Transverse colon (tissue), 4 donors: ENCODE data around the gene MROH2A. TPM values are rescaled to one million over a fixed set of nuclear protein-coding genes. Genes with fewer than 3 reads are reported as not detected.

Source experiments
- DNase-seq: peaks from one replicate; pipeline ENCODE4 v3.0.0-alpha.2; 2019
- H3K27ac ChIP-seq, 4 donors: fragments of 200-600 bp; sonication (generic); 2 replicates each; pipeline ENCODE4 v1.5.1; 2016 to 2018; ENCODE audit warnings: inconsistent platforms in 4 of 4
- H3K27me3 ChIP-seq: fragments of 200-600 bp; sonication (generic); 2 replicates; pipeline ENCODE4 v1.5.1; 2017; ENCODE audit warnings: inconsistent platforms
- H3K36me3 ChIP-seq, 4 donors: fragments of 200-600 bp; sonication (generic); 2 replicates each; pipeline ENCODE4 v1.5.1; 2017 to 2019; ENCODE audit warnings: inconsistent platforms in 4 of 4
- H3K4me1 ChIP-seq, 4 donors: fragments of 200-600 bp; sonication (generic); 2 replicates each; pipeline ENCODE4 v1.5.1; 2017 to 2020; ENCODE audit warnings: inconsistent platforms in 4 of 4
- H3K4me3 ChIP-seq, 4 donors: fragments of 200-600 bp; sonication (generic); 1 replicate in 1 of 4; 2 replicates in 3 of 4; pipeline versions ENCODE4 v1.5.1 to v1.6.1; 2017 to 2019; ENCODE audit warnings: inconsistent platforms in 4 of 4
- H3K9me3 ChIP-seq, 2 donors: fragments of 200-600 bp; sonication (generic); 2 replicates each; pipeline ENCODE4 v1.5.1; 2017 to 2019; ENCODE audit warnings: inconsistent platforms in 2 of 2
- CTCF ChIP-seq, 5 experiments: fragments of 200-600 bp in 3 of 5; fragments of 450-650 bp in 2 of 5; sonication (generic) in 3 of 5; IDR thresholded peaks; 1 replicate in 2 of 5; 2 replicates in 3 of 5; pipeline ENCODE4 v1.5.1; 2016 to 2017; ENCODE audit warnings: antibody characterized with exemption in 5 of 5, inconsistent platforms in 3 of 5, mild to moderate bottlenecking in 2 of 5, moderate library complexity in 1 of 5
- EP300 ChIP-seq: sonication (generic); formaldehyde crosslinking; IDR thresholded peaks from one replicate; pipeline ENCODE4 v1.6.1; 2017; ENCODE audit warnings: antibody characterized with exemption, low read depth
- POLR2A ChIP-seq: fragments of 450-650 bp; IDR thresholded peaks from one replicate; pipeline ENCODE4 v1.6.1; 2016; ENCODE audit warnings: antibody characterized with exemption, mild to moderate bottlenecking, moderate library complexity
- POLR2AphosphoS5 ChIP-seq, 3 donors: sonication (generic); formaldehyde crosslinking; IDR thresholded peaks; one replicate each; pipeline ENCODE4 v1.6.1; 2016; ENCODE audit warnings: antibody characterized with exemption in 3 of 3
- WGBS, 2 donors: methylation state at CpG; one replicate each; pipeline ENCODE4 v1.1.5; 2018; ENCODE audit warnings: low coverage in 1 of 2; 5-methylcytosine and 5-hydroxymethylcytosine counted together
- in situ Hi-C, 4 donors: fragments of 200-750 bp; cut with MboI; loops; one replicate each; pipeline versions ENCODE4 v1.15.0 to v1.15.1; 2017; ENCODE audit warnings: low sequenced_read_pairs in 3 of 4, low pct_ligation_motif_present in 1 of 4, low pct_unique_long_range_greater_than_20kb in 1 of 4
- intact Hi-C: fragments of 100-400 bp; cut with DNase I; formaldehyde crosslinking; loops from one replicate; pipeline ENCODE4 v1.15.1; 2023; ENCODE audit warnings: low total_unique reads
- total RNA-seq, 4 donors: library from RNA; depleted of rRNA; stranded (reverse); fragments of >200 nt; gene quantifications; one replicate each; pipeline ENCODE4 v1.1.0, GENCODE V29; 2016

MROH2A gene
- total RNA-seq, 4 donors from 2014 or later: 0.14 TPM; not detected in 3

GRCh38 chr2:233850745-233851144, 72.6 kb downstream of the MROH2A start:
- WGBS, 2 donors: 80 to 87% methylated on average over 1 to 7 of the region's 7 CpGs
- Histone ChIP-seq H3K4me1 (peaks cover 0 to 17% (median 12%) of the 10 kb centered on the region in 4 donors), H3K27ac (no peak overlapping the region), H3K4me3 (no peak overlapping the region), H3K9me3 (no peaks in the 10 kb centered on the region), H3K36me3 (no peaks in the 10 kb centered on the region), H3K27me3 (no peaks in the 10 kb centered on the region)
- TF ChIP-seq POLR2A (no peak), POLR2AphosphoS5 (IDR thresholded peaks at IDR 0.05) (no peak), CTCF (IDR thresholded peaks at IDR 0.05) (no peak), EP300 (no peak)
- intact Hi-C loops (no loop called here), in situ Hi-C loops (no loop called here)
- no peak for DNase-seq

DNA sequence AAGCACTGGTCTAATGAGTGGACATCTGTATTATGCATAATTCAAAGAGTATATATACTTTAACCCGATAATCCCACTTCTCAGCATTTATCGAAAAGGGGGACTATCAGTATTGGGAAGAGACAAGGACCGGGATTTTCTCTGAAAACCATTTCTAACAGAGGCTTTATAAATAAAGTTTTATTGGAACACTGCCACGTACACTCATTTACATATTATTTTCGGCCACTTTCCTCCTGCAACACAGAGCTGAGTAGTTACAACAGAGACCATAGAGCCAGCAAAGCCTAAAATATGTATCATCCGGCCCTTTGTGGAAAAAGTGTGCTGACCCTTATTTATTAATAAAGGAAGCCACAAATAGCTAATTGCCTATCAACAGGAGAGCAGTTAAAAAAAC, 73.0 kb downstream of the MROH2A start:
- Histone ChIP-seq H3K9me3 (no peaks in the 10 kb centered on the region), H3K27ac (no peak overlapping the region), H3K27me3 (no peaks in the 10 kb centered on the region), H3K4me1 (peaks cover 0 to 17% (median 12%) of the 10 kb centered on the region in 4 donors), H3K4me3 (no peak overlapping the region), H3K36me3 (no peaks in the 10 kb centered on the region)
- intact Hi-C loops (no loop called here), in situ Hi-C loops (no loop called here)
- DNase-seq: no peak
- TF ChIP-seq POLR2AphosphoS5 (IDR thresholded peaks at IDR 0.05) (no peak), EP300 (no peak), POLR2A (no peak), CTCF (IDR thresholded peaks at IDR 0.05) (no peak)
- 93 to 98% methylated on average over 6 of the region's 6 CpGs for WGBS, 2 donors

DNA sequence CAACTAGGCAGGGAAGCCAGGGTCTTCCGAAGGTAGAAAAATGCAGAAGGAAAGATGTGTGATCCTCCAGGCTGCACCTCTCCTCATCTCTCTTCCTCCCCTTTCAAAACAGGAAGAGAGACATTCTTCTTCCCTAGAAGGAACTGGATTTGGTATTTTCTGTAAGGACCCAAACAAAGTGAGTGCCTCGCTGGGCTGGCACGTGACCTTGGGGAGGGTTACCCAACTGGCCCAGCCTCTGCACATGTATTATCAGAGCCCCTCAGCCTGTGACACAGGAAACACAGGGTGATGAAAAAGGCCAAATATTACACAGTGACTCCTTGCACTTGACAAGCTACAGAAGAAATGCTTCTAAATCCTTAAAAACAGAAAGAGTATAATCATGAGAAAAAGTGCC, 73.9 kb downstream of the MROH2A start:
- intact Hi-C loops: no loop called here
- TF ChIP-seq EP300: no peak
- no peak for TF ChIP-seq POLR2AphosphoS5 (IDR thresholded peaks at IDR 0.05)
- TF ChIP-seq POLR2A: no peak
- TF ChIP-seq CTCF (IDR thresholded peaks at IDR 0.05): no peak
- H3K4me1 ChIP-seq: peaks cover 0 to 17% (median 12%) of the 10 kb centered on the region in 4 donors
- H3K27ac ChIP-seq: no peak overlapping the region
- no peaks in the 10 kb centered on the region for H3K27me3 ChIP-seq
- in situ Hi-C loops: no loop called here
- H3K4me3 ChIP-seq: no peak overlapping the region
- H3K36me3 ChIP-seq: no peaks in the 10 kb centered on the region
- 78% methylated on average over 3 of the region's 3 CpGs; no CpG with 5 or more reads in 1 of the 2 donors for WGBS, 2 donors
- DNase-seq: no peak
- H3K9me3 ChIP-seq: no peaks in the 10 kb centered on the region

DNA sequence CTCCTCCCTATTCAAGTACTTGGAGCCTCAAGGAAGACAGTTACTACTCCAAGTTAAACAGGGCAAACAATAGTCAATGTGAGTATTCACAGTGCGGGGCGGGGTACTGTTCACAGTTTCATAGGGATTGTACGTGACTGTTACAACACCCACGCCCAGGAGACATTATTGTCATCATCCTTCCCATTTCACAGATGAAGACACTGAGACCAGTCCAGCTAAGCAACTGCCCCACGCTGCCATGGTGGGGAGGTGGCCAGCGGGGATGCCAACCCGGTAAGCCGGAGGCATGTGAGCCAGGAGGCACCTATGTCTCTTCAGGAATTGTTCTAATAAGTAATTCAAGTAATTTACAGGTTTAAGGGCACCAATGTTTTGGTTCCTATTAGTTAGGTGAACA, 75.2 kb downstream of the MROH2A start:
- H3K27ac ChIP-seq: no peak overlapping the region
- no peak for TF ChIP-seq POLR2A
- no peak for TF ChIP-seq CTCF (IDR thresholded peaks at IDR 0.05)
- no peak for TF ChIP-seq EP300
- no peak for TF ChIP-seq POLR2AphosphoS5 (IDR thresholded peaks at IDR 0.05)
- in situ Hi-C loops (no loop called here), intact Hi-C loops (no loop called here)
- no peak for DNase-seq
- H3K4me1 ChIP-seq: peaks cover 0 to 24% (median 12%) of the 10 kb centered on the region in 4 donors
- H3K9me3 ChIP-seq: no peaks in the 10 kb centered on the region
- peak overlapping the region in 2 of 4 donors; percentile 71 to 94 for H3K4me3 ChIP-seq
- WGBS, 2 donors: 32% methylated on average over 8 of the region's 8 CpGs; no CpG with 5 or more reads in 1 of the 2 donors
- no peaks in the 10 kb centered on the region for H3K27me3 ChIP-seq
- H3K36me3 ChIP-seq: no peaks in the 10 kb centered on the region
